Body of pancreas (tissue), 4 donors: ENCODE results near the gene ATP8B2. TPM values are rescaled to one million over a fixed set of nuclear protein-coding genes. Genes with fewer than 3 reads are reported as not detected.
"Not testable (repeated sequence)": the region's sequence is repeated elsewhere in the genome, so short reads cannot be mapped to it uniquely, and the experiment has no call there.

Source experiments
- ATAC-seq: fragments of 150-250 bp; one replicate; pipeline ENCODE4 v1.9.1; 2016
- DNase-seq, 4 donors: peaks; one replicate each; pipeline ENCODE4 v3.0.0-alpha.2; 2019
- H3K27ac ChIP-seq, 4 donors: fragments of 200-600 bp; sonication (generic); 1 replicate in 3 of 4; 2 replicates in 1 of 4; pipeline versions ENCODE4 v1.5.1 to v1.6.1; 2016 to 2019; ENCODE audit warnings: mild to moderate bottlenecking in 1 of 4, mixed read lengths in 1 of 4, moderate library complexity in 1 of 4
- H3K27me3 ChIP-seq, 2 donors: fragments of 200-600 bp; sonication (generic); one replicate each; pipeline ENCODE4 v1.6.0; 2016; ENCODE audit warnings: mild to moderate bottlenecking in 1 of 2
- H3K36me3 ChIP-seq, 2 donors: fragments of 200-600 bp; sonication (generic); replicated peaks in 1 of 2; 2 replicates each; pipeline ENCODE4 v1.5.1; 2016; ENCODE audit warnings: low read depth in 2 of 2; ENCODE audit not compliant: insufficient read depth in 1 of 2
- H3K4me1 ChIP-seq: fragments of 200-600 bp; sonication (generic); one replicate; pipeline ENCODE4 v1.6.0; 2016
- H3K4me3 ChIP-seq, 2 donors: fragments of 200-600 bp; sonication (generic); 1 replicate in 1 of 2; 2 replicates in 1 of 2; pipeline ENCODE4 v1.5.1; 2016 to 2019
- H3K9me3 ChIP-seq, 3 donors: fragments of 200-600 bp; sonication (generic); 1 replicate in 2 of 3; 2 replicates in 1 of 3; pipeline ENCODE4 v1.5.1; 2016
- CTCF ChIP-seq, 7 experiments: fragments of 450-650 bp in 4 of 7; fragments of 200-600 bp in 3 of 7; sonication (generic) in 3 of 7; IDR thresholded peaks; one replicate each; pipeline ENCODE4 v1.5.1; 2016 to 2019; ENCODE audit warnings: antibody characterized with exemption in 7 of 7
- POLR2A ChIP-seq, 3 donors: fragments of 450-650 bp; IDR thresholded peaks; one replicate each; pipeline ENCODE4 v1.6.1; 2016; ENCODE audit warnings: antibody characterized with exemption in 3 of 3, mild to moderate bottlenecking in 2 of 3
- WGBS, 2 donors: methylation state at CpG; one replicate each; pipeline ENCODE4 v1.1.5; 2017; 5-methylcytosine and 5-hydroxymethylcytosine counted together
- intact Hi-C: fragments of 100-400 bp; cut with DNase I; formaldehyde crosslinking; loops from one replicate; pipeline ENCODE4 v1.15.1; 2023
- total RNA-seq, 2 donors: library from RNA; depleted of rRNA; stranded (reverse); fragments of >200 nt; gene quantifications; one replicate each; pipeline ENCODE4 v1.1.0, GENCODE V29; 2016

The ATP8B2 gene
- total RNA-seq, 2 donors from 2014 or later = 10.9 to 16.3 TPM

- TF ChIP-seq POLR2A (IDR thresholded peaks at IDR 0.05) (no peak), CTCF (IDR thresholded peaks at IDR 0.05) (no peak)
- no peak for DNase-seq
- 81 to 93% methylated on average over 3 of the region's 3 CpGs for WGBS, 2 donors
- ATAC-seq = no peak
- Histone ChIP-seq H3K27ac (no peak overlapping the region), H3K27me3 (no peaks in the 10 kb centered on the region), H3K4me3 (no peak overlapping the region), H3K36me3 (no peaks in the 10 kb centered on the region), H3K9me3 (no peaks in the 10 kb centered on the region), H3K4me1 (no peaks in the 10 kb centered on the region)
- intact Hi-C loops = no loop called here
These were observed 19.2 kb upstream of the ATP8B2 start for GRCh38 chr1:154306151-154306550.

- 50 to 57% methylated on average over 4 of the region's 4 CpGs for WGBS, 2 donors
- H3K27me3 ChIP-seq, ATAC-seq, intact Hi-C loops, DNase-seq, H3K36me3 ChIP-seq, H3K4me3 ChIP-seq, H3K4me1 ChIP-seq, H3K27ac ChIP-seq, H3K9me3 ChIP-seq: not testable (repeated sequence)
These were observed 17.6 kb upstream of the ATP8B2 start for GRCh38 chr1:154307670-154308270.

- 68 to 92% methylated on average over 6 to 7 of the region's 7 CpGs for WGBS, 2 donors
These were observed 16.2 kb upstream of the ATP8B2 start for GRCh38 chr1:154309136-154309535.

GRCh38 chr1:154312229-154313065 lies 12.9 kb upstream of the ATP8B2 start:
- 71 to 73% methylated on average over 13 of the region's 13 CpGs for WGBS, 2 donors
- H3K27me3 ChIP-seq, ATAC-seq, H3K9me3 ChIP-seq, H3K4me3 ChIP-seq, H3K4me1 ChIP-seq, H3K27ac ChIP-seq, H3K36me3 ChIP-seq, intact Hi-C loops, DNase-seq: not testable (repeated sequence)

More at GRCh38 chr1:154309136-154309535, 16.2 kb upstream of the ATP8B2 start:
- H3K27me3 ChIP-seq, H3K36me3 ChIP-seq, DNase-seq, H3K4me3 ChIP-seq, H3K4me1 ChIP-seq, intact Hi-C loops, H3K27ac ChIP-seq, ATAC-seq, H3K9me3 ChIP-seq: not testable (repeated sequence)

- no peaks in the 10 kb centered on the region for H3K4me1 ChIP-seq
- TF ChIP-seq CTCF (IDR thresholded peaks at IDR 0.05) (no peak), POLR2A (IDR thresholded peaks at IDR 0.05) (no peak)
- no peak overlapping the region for H3K27ac ChIP-seq
- peaks cover 0 to 3% (median 0%) of the 10 kb centered on the region in 3 donors for H3K9me3 ChIP-seq
- no peak overlapping the region for H3K4me3 ChIP-seq
- DNase-seq = no peak
- intact Hi-C loops = no loop called here
- no peaks in the 10 kb centered on the region for H3K36me3 ChIP-seq
- 61 to 63% methylated on average over 10 of the region's 10 CpGs for WGBS, 2 donors
- no peaks in the 10 kb centered on the region for H3K27me3 ChIP-seq
- no peak for ATAC-seq
These were observed 12.3 kb upstream of the ATP8B2 start for GRCh38 chr1:154313066-154313356.

- H3K36me3 ChIP-seq, DNase-seq, ATAC-seq, H3K9me3 ChIP-seq, H3K27me3 ChIP-seq, intact Hi-C loops, H3K27ac ChIP-seq, H3K4me1 ChIP-seq, H3K4me3 ChIP-seq: not testable (repeated sequence)
- WGBS, 2 donors = 59 to 77% methylated on average over 3 of the region's 3 CpGs
These were observed 11.1 kb upstream of the ATP8B2 start for GRCh38 chr1:154314226-154314625.
